K562 (cell line): ENCODE results near the gene KCNQ5. TPM values are rescaled to one million over a fixed set of nuclear protein-coding genes. Genes with fewer than 3 reads are reported as not detected.

Source experiments
- ATAC-seq: fragments of 200-7000 bp; cut with Tn5 transposase; 3 replicates; pipeline ENCODE4 v1.9.1; 2020; ENCODE audit warnings: moderate library complexity
- BruUV-seq: library from RNA; stranded (reverse); fragments of 400-500 nt; replicated peaks from 2 replicates; lab custom pipeline; 2021; lab: Mats Ljungman, UMichigan
- CTCF ChIA-PET: fragments of 300-600 bp; formaldehyde crosslinking; extraction: SDS; loops from one replicate; lab custom pipeline; 2021; ENCODE audit warnings: low intra/inter-chr PET ratio; lab: Yijun Ruan, JAX
- POLR2A ChIA-PET: fragments of 300-600, 350-650 bp; sonication (Branson Sonifier 250); formaldehyde crosslinking; extraction: SDS; loops from one replicate; lab custom pipeline; 2021; ENCODE audit warnings: antibody characterized with exemption, inconsistent platforms; lab: Yijun Ruan, JAX
- DNase-seq, 4 experiments: peaks; one replicate each; pipeline versions ENCODE4 v3.0.0 to v3.0.0-alpha.2; 2011 to 2018; ENCODE audit warnings: low spot score in 3 of 4, mixed read lengths in 3 of 4; ENCODE audit errors: extremely low read depth in 1 of 4
- FAIRE-seq: peaks from 2 replicates; lab custom pipeline; 2011; peaks lifted over from hg19 to GRCh38; lab: Jason Lieb, UNC
- H2AFZ ChIP-seq: 2 replicates; pipeline ENCODE4 v1.6.0; 2011; ENCODE audit warnings: low read depth, low read length, control low read depth, inconsistent platforms
- H3K27ac ChIP-seq: fragments of 200-600 bp; 3 replicates; pipeline ENCODE4 v1.8.0; 2011; ENCODE audit warnings: low read depth, mild to moderate bottlenecking, control low read depth, inconsistent platforms, low read length, moderate library complexity, mixed read lengths; ENCODE audit errors: extremely low read depth
- H3K27me3 ChIP-seq, 2 experiments: fragments of 300-600 bp in 1 of 2; 2 replicates in 1 of 2; 3 replicates in 1 of 2; pipeline versions ENCODE4 v1.6.0 to v1.8.0; 2011; ENCODE audit warnings: inconsistent platforms in 2 of 2, low read length in 2 of 2, mild to moderate bottlenecking in 1 of 2, mixed read lengths in 1 of 2, moderate library complexity in 1 of 2; ENCODE audit not compliant: control insufficient read depth in 2 of 2, insufficient read depth in 2 of 2
- H3K36me3 ChIP-seq: fragments of 300-600 bp; 3 replicates; pipeline ENCODE4 v1.8.0; 2011; ENCODE audit warnings: mild to moderate bottlenecking, low read length, inconsistent platforms; ENCODE audit not compliant: control insufficient read depth, insufficient read depth
- H3K4me1 ChIP-seq, 2 experiments: fragments of 200-600 bp in 1 of 2; replicated peaks in 1 of 2; 2 replicates in 1 of 2; 3 replicates in 1 of 2; pipeline versions ENCODE4 v1.5.1 to v1.8.0; 2011; ENCODE audit warnings: inconsistent platforms in 2 of 2, low read length in 2 of 2, mild to moderate bottlenecking in 1 of 2, mixed read lengths in 1 of 2, moderate library complexity in 1 of 2; ENCODE audit not compliant: control insufficient read depth in 2 of 2, insufficient read depth in 2 of 2
- H3K4me2 ChIP-seq: 2 replicates; pipeline ENCODE4 v1.6.1; 2011; ENCODE audit warnings: low read length, control low read depth, inconsistent platforms, mixed read lengths; ENCODE audit not compliant: insufficient read depth
- H3K4me3 ChIP-seq: fragments of 200-600 bp; sonication (generic), shearing (Covaris generic); 2 replicates; pipeline ENCODE4 v1.5.1; 2016; ENCODE audit warnings: control low read depth, inconsistent platforms
- H3K79me2 ChIP-seq: fragments of 200-600 bp; 3 replicates; pipeline ENCODE4 v1.8.0; 2011; ENCODE audit warnings: low read length, inconsistent platforms; ENCODE audit not compliant: control insufficient read depth, insufficient read depth
- H3K9ac ChIP-seq, 2 experiments: 2 replicates each; pipeline versions ENCODE4 v1.6.0 to v1.6.1; 2011; ENCODE audit warnings: low read depth in 2 of 2, low read length in 2 of 2, control low read depth in 1 of 2, inconsistent platforms in 1 of 2, mild to moderate bottlenecking in 1 of 2, mixed read lengths in 1 of 2; ENCODE audit not compliant: insufficient read depth in 1 of 2
- H3K9me1 ChIP-seq: one replicate; pipeline ENCODE4 v1.6.0; 2011; ENCODE audit warnings: inconsistent platforms, mild to moderate bottlenecking, low read length, moderate library complexity; ENCODE audit not compliant: control insufficient read depth, insufficient read depth
- H3K9me3 ChIP-seq: replicated peaks from 2 replicates; pipeline ENCODE4 v1.5.1; 2011; ENCODE audit warnings: low read depth, low read length, inconsistent platforms; ENCODE audit not compliant: control insufficient read depth, insufficient read depth
- H4K20me1 ChIP-seq: replicated peaks from 2 replicates; pipeline ENCODE4 v1.6.1; 2011; ENCODE audit warnings: low read length, inconsistent platforms, mixed read lengths; ENCODE audit not compliant: control insufficient read depth, insufficient read depth
- CLOCK ChIP-seq: fragments of 250-450 bp; sonication (Bioruptor Pico); IDR thresholded peaks from 2 replicates; pipeline ENCODE4 v1.4.0; 2020; ENCODE audit warnings: mild to moderate bottlenecking, moderate library complexity, borderline replicate concordance
- FOXJ2 ChIP-seq: fragments of 200-800 bp; sonication (Bioruptor generic); IDR thresholded peaks from 2 replicates; pipeline ENCODE4 v1.6.1; 2016; ENCODE audit warnings: missing genetic modification characterization, missing compliant biosample characterization
- GTF2B ChIP-seq: IDR thresholded peaks from 2 replicates; pipeline ENCODE4 v1.6.1; 2011; ENCODE audit not compliant: insufficient read length; ENCODE audit errors: extremely low read depth
- MEIS2 ChIP-seq: fragments of 450-650 bp; IDR thresholded peaks from 2 replicates; pipeline ENCODE4 v1.6.1; 2014; ENCODE audit warnings: mild to moderate bottlenecking; ENCODE audit not compliant: partially characterized antibody
- PBX2 ChIP-seq, 2 experiments: IDR thresholded peaks in 1 of 2; conservative IDR thresholded peaks in 1 of 2; 2 replicates each; pipeline ENCODE4 v1.6.1; 2016; ENCODE audit warnings: low read depth in 2 of 2, mild to moderate bottlenecking in 1 of 2, missing compliant biosample characterization in 1 of 2, missing genetic modification characterization in 1 of 2, moderate library complexity in 1 of 2
- SMARCC2 ChIP-seq: fragments of 450-650 bp; IDR thresholded peaks from 2 replicates; pipeline ENCODE4 v1.6.1; 2017; ENCODE audit warnings: antibody characterized with exemption, moderate library complexity, mild to moderate bottlenecking, low read depth
- SPI1 ChIP-seq: IDR thresholded peaks from 2 replicates; pipeline ENCODE4 v1.6.1; 2011; ENCODE audit warnings: low read depth, low read length, control low read depth, borderline replicate concordance
- SUPT5H ChIP-seq: fragments of 450-650 bp; IDR thresholded peaks from 2 replicates; pipeline ENCODE4 v1.6.1; 2016
- TCF7 ChIP-seq: sonication (generic); IDR thresholded peaks from 2 replicates; pipeline ENCODE4 v1.6.1; 2016; ENCODE audit warnings: antibody characterized with exemption, borderline replicate concordance
- TEAD4 ChIP-seq, 2 experiments: sonication (generic) in 1 of 2; formaldehyde crosslinking in 1 of 2; IDR thresholded peaks; 2 replicates each; pipeline versions ENCODE4 v1.6.1 to v1.8.0; 2012 to 2022; ENCODE audit warnings: borderline replicate concordance in 1 of 2, inconsistent platforms in 1 of 2, low read length in 1 of 2, mild to moderate bottlenecking in 1 of 2, missing genetic modification reagents in 1 of 2
- YBX1 ChIP-seq: fragments of 450-650 bp; IDR thresholded peaks from 2 replicates; pipeline ENCODE4 v1.7.1; 2016; ENCODE audit warnings: mild to moderate bottlenecking
- ZNF124 ChIP-seq: sonication (generic); formaldehyde crosslinking; IDR thresholded peaks from 2 replicates; pipeline ENCODE4 v1.8.1; 2022; ENCODE audit warnings: missing genetic modification reagents
- ZNF655 ChIP-seq: fragments of 250-450 bp; sonication (Bioruptor Pico); IDR thresholded peaks from 2 replicates; pipeline ENCODE4 v1.5.0; 2021
- WGBS: fragments of 100-300 bp; shearing (Covaris generic); methylation state at CpG from one replicate; pipeline ENCODE4 v1.1.6; 2016; ENCODE audit warnings: low coverage, mixed read lengths; ENCODE audit not compliant: insufficient coverage; ENCODE audit errors: missing lambda C conversion rate; 5-methylcytosine and 5-hydroxymethylcytosine counted together
- in situ Hi-C: fragments of 300-500 bp; cut with MboI; formaldehyde crosslinking; loops from 4 replicates; pipeline ENCODE4 v1.15.0; 2018; ENCODE audit warnings: inconsistent platforms, mixed read lengths
- intact Hi-C: fragments of 100-400 bp; cut with micrococcal nuclease; formaldehyde crosslinking; loops from 2 replicates; pipeline ENCODE4 v1.14.2; 2022
- polyA plus RNA-seq, 8 experiments: library from polyadenylated mRNA; depleted of rRNA in 4 of 8; stranded (reverse) in 5 of 8; unstranded in 3 of 8; fragments of >200 nt; fragmentation: Nextera tagmentation in 2 of 8; fragmentation: Illumina TruSeq in 1 of 8; extraction: Ambion mirVana in 2 of 8; extraction: Trizol in 1 of 8; gene quantifications; 2 replicates each; pipeline versions ENCODE4 v1.2.1 to v1.2.3, GENCODE V29; 2011 to 2014; ENCODE audit warnings: inconsistent platforms in 1 of 8, missing spikeins in 1 of 8
- total RNA-seq, 7 experiments: library from RNA; depleted of rRNA in 6 of 7; stranded (reverse); fragments of >200 nt in 6 of 7; fragmentation: Illumina TruSeq in 2 of 7; extraction: Trizol in 2 of 7; gene quantifications; 2 replicates each; pipeline versions ENCODE4 v1.2.1 to v1.2.3, GENCODE V29; 2011 to 2021; ENCODE audit warnings: low replicate concordance in 1 of 7

Gene KCNQ5
- total and polyA plus RNA-seq, 9 of the 15 experiments (the other 6 are each of a cell fraction or from before 2014, with no cell fraction given), result 0.31 to 5.9 (median 2.6) TPM

GRCh38 chr6:73231986-73232391 lies 610.1 kb downstream of the KCNQ5 start:
- no peaks in the 10 kb centered on the region for H3K4me1 ChIP-seq
- intact Hi-C loops, result no loop called here
- no peak overlapping the region for H3K4me2 ChIP-seq
- H3K9me1 ChIP-seq, result no peaks in the 10 kb centered on the region
- H4K20me1 ChIP-seq, result no peaks in the 10 kb centered on the region
- H2AFZ ChIP-seq, result no peak overlapping the region
- no peak overlapping the region for H3K27ac ChIP-seq
- DNase-seq (no peak), FAIRE-seq (no peak), ATAC-seq (no peak)
- in situ Hi-C loops, result no loop called here
- H3K4me3 ChIP-seq, result no peak overlapping the region
- WGBS, result 0% methylated on average over 1 of the region's 1 CpG
- no peaks in the 10 kb centered on the region for H3K9me3 ChIP-seq
- no peak for TF ChIP-seq TEAD4 (IDR thresholded peaks at IDR 0.05; ENCODE audit: low read length)
- TF ChIP-seq TEAD4 (CRISPR knock-in tag; IDR thresholded peaks at IDR 0.05; ENCODE audit: borderline replicate concordance), result no peak
- TF ChIP-seq TCF7, result no peak
- TF ChIP-seq GTF2B, result no peak
- no peak for TF ChIP-seq YBX1
- TF ChIP-seq ZNF655 (CRISPR knock-in tag), result no peak
- no peak for TF ChIP-seq SUPT5H
- TF ChIP-seq FOXJ2 (tag), result no peak
- peak; percentile 49 for TF ChIP-seq MEIS2
- no peak for TF ChIP-seq ZNF124 (CRISPR knock-in tag)
- TF ChIP-seq SPI1, result peak; percentile 75
- TF ChIP-seq CLOCK (CRISPR knock-in tag), result no peak
- no peak for TF ChIP-seq SMARCC2
- no peak for TF ChIP-seq PBX2 (CRISPR knock-in tag; IDR thresholded peaks at IDR 0.05; ENCODE audit: low read depth)
- 0 out of 2 replicates have a peak, but pooled peaks have one; percentile 39 for TF ChIP-seq PBX2 (tag; conservative IDR thresholded peaks at IDR 0.05; ENCODE audit: low read depth)
- H3K9ac ChIP-seq, result no peak overlapping the region
- ChIA-PET CTCF (interaction anchor here (0.5 kb wide), 1 partner anchor 527 kb away, joined by 3 read pairs; no protein-coding TSS in a partner anchor), POLR2A (no interaction called here)
- H3K36me3 ChIP-seq, result no peaks in the 10 kb centered on the region
- H3K27me3 ChIP-seq, result peaks cover 7 to 19% of the 10 kb centered on the region in 2 experiments; a peak in 3 of 5 replicates
- BruUV-seq, result no TSS peak
- no peaks in the 10 kb centered on the region for H3K79me2 ChIP-seq
